Fibroblast of skin of right quadriceps (primary cell): ENCODE measurements around the gene HAND1.

Source experiments
- DNase-seq: peaks from one replicate; pipeline ENCODE4 v3.0.0-alpha.2; 2013

The HAND1 gene

DNA sequence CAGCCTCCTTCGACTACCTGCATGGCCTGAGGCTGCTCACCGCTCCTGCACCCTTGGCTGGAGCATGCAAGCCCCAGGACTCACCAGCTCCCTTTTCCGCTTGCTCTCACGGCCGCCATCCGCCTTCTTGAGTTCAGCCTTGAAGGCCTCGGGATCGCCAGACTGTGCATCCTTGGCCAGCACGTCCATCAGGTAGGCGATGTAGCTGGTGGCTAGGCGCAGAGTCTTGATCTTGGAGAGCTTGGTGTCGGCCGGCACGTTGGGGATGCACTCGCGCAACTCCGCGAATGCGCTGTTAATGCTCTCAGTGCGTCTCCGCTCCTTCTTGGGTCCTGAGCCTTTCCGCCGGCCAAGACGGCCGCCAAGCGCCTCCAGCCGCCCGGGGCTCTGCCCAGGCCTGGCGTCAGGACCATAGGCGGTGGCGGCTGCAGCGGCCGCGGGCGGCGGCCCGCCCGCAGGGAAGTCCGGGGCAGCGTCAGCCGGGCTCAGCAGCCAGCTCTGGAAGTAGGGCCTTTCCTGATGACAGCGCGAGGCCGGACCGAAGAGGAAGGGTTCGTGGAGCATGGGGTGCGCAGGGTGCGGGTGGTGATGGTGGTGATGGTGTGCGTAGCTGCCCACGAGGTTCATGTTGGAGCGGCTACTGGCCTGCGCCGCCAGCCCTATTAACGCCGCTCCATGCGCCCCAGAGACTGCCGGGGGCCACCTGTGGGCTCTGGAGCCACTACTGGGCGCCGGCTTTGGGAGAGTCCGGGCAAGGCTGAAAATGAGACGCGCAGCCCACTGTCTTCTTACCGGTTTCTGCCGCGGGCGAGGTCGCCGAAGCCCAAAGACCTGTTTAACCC, 424 bp downstream of the HAND1 start:
- DNase-seq = no peak

DNA sequence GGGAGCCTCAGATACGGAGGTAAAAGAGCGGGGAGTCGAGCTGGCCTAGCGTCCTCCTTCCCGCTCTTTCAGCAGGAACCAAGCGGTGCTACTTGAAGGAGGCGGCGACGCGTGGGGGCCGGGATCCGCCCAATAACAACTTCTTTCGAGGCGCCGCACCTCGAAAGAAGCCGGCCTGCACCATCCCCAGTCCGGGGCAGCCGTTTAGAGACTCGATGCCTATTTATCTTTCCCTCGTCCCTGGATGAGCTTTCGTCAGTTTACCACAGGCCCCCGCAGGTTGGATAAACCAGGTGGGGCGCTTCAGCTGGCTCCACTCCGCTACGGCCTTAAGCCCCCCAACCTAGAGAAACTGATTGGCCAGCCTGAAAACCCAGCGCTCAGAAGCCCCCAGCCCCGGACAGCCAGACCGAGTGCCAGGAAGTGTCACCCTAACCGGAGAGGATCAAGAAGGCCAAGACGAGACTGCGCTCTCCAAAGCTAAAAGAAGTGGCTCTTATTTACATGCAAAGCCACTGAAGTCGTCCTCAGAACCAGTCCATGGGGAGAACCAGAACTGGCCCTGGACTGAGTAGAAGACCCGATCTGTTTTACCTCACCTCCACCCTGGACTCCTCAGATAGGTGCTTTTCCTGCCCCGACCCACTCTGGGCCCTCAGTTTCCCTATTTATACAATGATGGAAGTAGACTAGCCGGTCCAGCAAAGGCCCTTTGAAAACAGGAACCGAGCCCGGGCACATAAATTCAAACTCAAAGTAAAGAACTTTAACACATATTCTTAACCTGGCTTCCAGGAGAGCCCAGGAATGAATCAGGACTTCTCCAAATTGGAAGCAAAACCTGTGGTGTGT, 1.4 kb downstream of the HAND1 start:
- DNase-seq = no peak

DNA sequence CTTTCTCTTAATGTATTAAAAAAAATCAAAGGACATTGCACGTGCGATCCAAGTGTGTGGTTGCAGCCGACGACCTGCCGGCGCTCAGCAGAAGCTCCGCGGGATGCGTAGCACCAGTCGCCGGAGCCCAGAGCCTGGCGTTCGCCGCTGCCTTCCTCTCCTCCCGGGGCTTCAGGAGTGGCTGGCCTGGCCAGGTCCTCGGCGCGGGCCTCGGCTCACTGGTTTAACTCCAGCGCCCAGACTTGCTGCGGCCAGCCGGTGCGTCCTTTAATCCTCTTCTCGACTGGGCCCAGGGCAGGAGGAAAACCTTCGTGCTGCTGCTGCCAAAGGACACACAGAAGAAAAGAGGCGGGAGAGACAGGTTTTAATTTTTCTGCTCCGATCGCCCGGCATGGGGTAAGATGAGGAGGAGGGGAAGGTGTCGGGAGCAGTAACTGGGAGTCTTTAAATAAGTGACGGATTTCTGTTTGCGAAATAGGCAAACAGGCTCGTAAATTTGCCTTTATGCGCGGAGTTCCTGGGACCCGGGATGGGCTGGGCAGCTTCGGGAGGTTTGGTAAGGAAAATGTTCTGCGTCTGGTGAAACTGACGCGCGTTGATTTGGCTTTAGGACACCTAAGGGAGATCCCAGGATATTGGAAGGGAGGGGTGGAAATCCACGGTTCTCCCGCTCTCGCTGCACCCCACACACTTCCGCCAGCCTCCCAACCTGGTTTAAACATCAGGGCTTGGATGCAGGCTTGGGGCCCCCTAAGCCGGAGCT, 2.3 kb downstream of the HAND1 start:
- no peak for DNase-seq

DNA sequence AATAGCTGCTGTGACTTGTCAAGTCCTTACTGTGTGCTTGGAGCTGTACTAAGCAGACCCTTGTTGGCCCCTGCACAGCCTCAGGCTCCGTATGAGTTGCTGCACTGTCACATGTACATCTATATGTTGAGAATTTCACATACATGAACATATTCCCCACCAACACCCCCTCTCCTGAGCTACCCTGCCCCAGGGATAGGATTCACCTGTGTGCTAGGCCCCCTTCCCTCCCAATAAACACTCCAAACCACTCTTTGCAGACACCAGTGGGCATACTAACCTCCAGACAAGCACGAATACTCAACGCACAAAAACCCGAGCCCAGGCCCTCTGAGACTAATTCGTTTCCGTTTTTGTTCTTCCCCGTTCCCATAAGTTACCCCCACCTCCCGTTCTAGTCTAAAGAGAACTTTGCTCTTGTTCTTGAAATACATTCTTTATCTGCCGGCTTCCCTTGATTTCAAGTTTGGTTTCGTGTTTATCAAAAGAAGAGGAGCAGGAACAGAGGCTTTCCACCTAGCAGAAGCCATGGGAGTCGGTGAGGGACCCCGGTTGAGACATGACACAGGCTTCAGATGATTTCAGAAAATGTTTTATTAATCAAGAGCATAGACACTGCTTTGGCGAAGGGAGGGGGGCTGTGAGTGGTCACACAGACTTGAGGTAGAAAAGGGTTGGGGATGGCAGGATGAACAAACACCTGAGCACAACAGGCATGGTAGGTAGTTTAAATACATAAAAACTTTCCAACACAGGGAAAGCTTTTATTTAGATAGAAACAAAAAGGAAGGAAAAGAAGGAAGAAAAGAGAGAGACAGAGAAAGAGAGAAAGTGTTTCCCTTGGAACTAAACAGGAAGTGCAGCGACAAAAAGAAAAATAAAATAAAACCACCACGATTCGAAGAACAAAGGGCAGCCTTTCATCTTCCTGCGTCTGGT, 3.4 kb downstream of the HAND1 start:
- no peak for DNase-seq

DNA sequence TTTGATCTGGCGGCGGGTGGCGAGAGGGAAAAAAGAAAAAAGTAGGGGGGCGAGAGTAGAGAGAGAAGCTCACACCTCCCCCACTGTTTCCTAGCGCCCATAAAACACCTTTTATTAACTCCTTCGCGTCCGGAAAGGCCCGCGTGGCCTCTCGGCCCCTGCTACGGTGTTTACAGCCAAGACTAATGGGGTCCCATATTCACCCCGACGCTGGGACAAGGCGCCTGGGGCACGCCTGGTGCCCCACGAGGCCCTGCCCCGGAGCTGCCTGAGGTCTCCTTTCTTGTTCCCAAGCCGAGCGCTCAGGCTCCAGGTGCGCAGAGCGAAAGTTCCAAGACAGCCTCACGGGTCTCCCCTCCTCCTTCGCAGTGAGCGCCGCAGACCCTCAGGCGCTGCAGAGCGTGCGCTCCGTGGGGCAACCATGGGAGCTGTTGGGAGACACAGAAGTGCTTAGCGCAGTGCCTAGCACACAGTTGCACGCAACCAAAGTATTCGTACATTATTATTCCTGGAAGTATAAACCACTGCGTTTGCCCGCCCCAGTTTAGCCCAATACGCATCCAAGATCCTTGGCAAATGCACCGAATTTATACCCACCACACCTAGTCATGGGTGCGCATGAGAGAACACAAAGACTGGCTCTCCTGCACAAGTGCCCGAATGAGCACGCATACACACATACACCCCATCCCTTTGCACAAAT, 4.3 kb downstream of the HAND1 start:
- no peak for DNase-seq

DNA sequence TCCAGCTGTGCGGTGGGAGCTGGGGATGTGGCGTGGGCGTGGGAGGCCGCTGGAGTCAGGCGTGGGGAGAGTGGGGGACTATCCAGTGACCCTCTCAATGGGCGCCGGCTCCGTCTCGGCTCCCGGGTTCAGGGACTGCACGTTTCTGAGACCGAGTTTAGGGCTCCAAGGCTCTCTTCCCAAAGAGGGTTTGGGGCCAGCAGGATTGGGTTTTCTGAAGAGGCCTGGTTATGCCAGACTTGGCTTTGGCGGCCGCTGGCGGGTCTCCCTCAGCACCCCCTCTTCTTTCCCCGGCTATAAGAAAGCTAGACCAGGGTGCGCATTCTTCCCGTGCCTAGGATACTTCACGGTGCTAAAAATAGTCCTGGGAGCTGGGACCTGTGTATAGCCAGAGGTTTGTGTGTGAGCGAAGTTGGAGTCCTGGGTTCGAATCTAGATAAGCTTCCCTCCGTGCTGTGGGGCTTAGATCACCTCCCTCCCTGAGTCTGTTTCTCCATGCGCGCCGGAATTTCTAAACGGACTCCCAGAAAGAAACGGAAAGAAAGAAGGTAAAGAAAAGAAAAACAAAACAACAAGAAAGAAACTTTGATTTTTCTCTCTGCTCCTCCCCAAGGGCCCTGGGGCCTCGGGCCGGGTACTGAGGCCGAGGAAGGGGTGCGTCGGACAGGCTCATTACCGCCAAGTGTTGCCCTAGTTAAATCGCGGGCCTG, 5.0 kb downstream of the HAND1 start:
- peak; percentile 13 for DNase-seq

DNA sequence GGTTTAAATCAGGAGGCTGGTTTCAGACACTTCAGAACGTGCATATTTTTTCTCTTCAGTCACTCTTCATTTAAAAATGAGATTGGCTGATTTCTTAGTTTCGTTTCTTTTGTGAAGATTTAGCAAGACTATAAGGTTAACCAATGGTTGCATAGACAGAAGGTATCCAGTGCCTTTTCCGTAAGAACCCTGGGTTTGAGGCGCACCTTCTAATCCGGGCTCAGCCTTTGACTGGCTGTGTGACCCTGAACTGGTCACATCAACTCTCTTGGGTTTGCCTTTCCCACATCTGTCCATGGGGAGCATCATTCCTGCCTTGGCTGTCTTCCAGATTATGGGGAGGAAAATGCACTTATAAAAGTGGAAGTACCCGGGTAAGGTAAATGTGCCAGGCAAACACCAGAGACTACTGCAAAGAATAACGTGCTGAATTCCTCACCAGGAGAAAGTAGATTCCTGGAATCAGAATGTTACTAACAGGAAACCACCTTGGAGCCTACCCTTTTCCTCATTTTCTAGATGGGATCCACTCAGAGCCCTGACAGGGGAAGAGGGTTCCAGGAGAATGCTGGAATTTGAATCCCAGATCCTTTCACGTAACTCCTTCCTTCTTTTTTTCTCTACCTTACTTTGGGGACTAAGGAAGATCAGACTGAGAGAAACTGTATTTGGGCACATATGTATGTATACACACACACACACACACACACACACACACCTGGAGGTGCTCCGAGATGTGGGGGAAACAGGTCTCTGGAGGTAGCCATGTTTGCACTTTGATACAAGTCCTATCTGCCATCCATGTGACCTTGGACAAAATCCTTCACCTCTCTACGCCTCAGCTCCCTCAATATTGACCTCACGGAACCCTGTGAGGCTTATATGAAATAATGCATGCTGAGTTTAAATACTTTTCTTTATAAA, 6.8 kb downstream of the HAND1 start:
- no peak for DNase-seq

DNA sequence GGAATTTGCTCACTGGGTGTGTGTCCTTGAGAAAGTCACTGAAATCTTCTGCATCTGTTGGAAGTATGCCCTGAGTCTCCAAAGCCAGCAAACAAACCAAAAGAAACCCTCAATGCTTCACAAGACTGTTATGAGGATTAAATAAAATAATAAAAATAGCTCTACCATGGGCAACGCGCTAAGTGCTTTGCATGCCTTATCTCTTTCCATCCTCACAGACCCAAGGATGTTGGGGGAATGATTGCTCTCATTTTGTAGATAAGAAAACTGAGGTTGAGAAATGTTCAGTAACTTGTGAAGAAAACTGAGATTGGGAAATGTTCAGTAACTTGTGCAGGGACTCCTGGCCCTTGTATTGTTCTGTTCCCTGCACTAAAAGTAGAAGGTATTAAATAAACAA, 7.9 kb downstream of the HAND1 start:
- no peak for DNase-seq

DNA sequence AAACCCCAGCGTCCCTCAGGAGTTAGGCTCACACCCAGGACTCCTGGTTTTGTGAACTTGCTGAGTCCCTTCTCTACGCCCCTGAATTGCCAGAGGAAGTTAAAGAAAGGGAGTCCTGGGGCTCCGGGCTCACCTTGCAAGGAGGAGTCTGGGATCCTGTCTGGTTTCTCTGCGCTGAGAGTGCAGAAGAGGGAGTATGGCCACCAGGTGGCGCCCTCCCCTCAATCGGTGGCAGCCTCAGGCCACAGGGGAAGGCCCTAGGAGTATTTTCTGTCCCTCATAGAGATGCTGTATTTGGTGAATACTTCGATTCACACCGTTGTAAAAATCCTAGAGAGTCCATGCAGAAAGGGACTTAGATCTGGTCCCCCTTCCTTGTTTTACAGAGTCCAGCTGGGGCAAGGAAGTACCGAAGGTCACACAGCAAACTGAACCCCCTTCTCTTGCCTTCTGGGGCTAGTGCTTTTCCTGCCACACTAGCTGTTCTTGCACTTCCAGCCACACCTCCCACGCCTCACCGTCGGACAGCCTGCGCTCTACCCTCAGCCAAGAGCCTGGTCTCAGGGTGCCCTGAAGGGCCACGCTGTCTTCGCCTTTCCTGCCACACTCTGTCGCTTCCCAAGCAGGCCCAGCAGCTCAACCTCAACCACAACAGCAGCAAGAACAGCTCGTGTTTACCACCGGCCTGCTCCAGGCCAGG, 10.2 kb downstream of the HAND1 start:
- peak; percentile 58 for DNase-seq

DNA sequence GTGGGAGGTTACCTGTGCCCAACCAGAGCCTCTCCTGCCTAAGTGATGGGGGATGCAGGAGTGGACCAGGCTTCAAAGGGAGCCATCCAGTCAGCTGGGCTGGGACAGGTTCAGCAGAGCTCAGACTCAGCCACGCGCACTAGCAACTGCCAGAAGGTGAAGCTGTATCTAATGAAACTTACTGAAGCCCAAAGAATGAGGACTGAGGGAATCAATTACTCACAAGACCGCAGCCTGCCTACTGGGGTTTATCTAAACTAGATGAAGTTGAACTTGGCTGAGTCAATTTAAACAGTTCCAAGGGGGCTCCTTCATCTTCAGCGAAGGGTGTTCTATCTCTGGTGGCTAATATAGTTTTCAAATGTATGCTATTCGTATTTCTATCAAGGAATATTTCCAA, 11.4 kb downstream of the HAND1 start:
- DNase-seq = no peak

DNA sequence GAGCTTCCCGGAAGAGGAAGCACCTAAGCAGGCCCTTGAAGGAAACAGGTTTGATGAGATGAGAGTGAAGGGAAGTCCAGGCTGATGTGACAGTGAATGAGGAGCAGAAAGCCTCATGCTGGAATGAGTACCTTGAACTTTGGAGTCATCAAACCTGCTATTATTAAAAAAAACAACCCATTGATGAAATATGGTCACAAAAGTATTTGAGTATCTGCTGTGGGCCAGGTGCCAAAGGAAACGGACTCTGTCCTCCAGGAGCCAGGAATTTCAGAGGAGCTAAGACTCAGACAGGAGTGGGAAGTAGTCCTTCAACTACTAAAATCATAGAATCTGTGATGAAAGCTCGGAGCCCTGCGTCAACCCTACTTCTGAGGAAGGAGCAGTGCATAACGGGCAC, 11.9 kb downstream of the HAND1 start:
- no peak for DNase-seq

DNA sequence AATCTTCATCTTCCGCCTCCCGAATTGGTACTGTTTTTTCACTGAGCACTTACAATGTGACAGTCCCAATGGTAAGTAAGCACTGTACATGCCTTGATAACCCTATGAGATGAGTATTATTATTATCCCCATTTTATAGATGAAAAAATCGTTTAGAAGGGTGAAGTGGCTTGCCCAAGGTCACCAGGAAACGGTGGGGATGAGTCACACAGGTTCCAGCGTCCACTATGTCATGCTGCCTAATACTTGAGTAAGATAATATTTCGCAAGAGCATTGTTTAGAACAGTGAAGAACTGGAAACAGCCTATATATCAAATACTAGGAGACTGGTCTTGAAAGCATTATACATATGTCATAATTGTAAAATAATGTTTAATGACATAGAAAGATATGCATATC, 12.9 kb downstream of the HAND1 start:
- peak; percentile 47 for DNase-seq

DNA sequence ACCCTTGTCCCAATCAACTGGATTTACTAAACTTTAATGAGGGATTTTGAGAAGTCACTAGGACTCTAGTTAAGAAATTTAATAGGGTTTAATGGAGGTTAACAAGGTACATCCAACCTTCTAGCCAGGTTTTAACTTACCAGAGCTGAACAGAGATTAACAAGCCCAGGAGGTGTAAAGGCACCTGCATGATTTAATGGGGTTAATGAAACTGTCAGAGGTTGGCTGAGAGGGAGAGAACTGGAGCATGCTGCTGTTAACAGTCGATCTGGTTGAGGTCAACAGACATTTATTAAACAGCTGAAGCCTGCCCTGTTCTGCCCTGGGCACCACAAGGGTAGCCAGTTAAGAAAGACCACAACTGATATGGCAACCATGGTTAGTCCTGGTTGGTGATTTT, 13.6 kb downstream of the HAND1 start:
- no peak for DNase-seq

DNA sequence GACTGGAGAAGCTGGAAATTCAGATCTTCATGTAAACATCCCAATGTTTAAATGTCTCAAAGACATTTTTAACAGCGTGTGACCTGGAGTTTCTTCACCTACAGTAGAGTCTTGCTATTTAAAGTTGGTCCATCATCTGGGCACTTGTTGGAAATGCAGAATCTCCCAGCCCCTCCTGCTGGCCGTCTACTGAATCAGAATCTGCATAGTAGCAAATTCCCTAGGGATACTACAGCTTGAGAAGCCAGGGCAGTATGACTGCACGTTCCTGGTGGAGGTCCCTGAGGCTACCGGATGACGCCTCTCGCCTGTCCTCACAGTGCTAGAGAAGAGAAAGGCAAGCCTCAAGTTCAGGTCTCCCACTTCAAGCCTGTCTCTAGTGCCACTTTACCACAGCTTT, 16.5 kb downstream of the HAND1 start:
- DNase-seq = peak; percentile 40

DNA sequence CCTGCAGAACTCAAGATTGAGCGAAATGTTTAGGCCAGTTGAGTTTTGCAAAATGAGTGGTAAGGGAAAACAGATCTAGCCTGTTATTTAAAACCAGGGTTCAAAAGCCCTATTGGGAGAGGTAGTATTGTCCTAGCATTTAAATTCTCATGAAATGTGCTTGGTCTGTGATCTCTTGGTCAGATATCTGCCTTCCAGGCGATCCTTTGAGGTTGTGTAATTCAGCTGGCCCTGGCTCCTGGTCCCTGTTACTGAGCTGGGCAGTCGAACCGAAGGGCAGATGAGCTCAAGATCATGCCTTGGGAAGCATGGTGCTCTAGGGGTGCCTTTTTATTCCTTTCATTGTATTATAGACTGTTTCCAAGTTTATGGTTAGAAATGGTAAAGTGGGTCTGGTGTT, 17.9 kb downstream of the HAND1 start:
- no peak for DNase-seq

DNA sequence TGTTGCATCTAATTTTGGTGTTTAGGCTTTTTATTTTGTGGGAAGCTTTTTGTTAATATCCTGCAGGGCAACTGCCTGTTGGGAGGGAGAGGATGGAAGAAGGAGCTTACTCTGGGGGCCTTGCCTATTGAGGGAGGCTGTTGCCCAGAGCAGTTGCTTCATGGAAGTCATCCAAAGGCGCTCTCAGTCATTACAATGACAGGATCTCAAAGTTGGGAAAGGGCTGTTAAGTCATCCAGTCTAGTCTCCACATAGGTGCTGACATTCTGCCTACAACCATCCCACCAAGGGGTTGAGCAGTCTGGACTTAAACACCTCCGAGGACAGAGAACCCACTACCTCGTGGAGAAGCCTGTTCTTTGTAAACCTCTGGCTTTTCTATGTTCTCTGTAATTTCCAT, 19.0 kb downstream of the HAND1 start:
- no peak for DNase-seq

DNA sequence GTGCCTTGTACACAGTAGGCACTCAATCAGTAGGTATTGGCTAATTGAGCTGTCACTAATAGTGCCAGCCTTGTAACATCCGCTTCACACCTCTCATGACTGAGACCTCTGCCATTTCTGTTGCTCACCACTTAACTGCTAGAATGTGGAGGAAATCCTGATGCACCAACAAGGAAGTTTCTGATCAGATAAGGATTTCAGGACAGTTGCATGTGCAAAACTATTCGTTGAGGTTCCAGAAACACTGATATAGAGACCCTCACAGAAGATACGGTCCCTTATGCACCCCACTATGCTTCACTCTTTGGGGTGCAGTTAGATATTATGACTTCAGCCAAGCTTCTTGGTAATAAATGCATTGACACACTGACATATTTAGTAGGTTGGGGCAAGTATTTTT, 21.5 kb downstream of the HAND1 start:
- no peak for DNase-seq

DNA sequence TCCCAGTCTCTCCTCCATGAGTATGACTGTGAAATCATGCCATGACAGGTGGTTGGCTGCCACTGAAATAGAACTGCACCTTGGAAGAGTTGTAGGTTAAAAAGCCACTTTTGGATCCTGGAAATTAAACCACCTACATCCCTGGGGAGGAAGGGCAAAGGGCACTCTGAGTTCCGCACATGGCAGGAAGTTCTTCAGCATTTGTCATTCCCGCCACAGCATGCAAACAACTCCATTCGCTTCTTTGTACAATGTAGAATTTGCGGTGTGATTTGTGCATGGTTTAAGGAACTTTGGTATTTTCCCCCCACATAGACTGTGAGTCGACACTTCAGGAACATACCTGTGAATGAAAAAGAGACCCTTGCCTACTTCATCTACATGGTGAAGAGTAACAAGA, 22.4 kb downstream of the HAND1 start:
- no peak for DNase-seq

DNA sequence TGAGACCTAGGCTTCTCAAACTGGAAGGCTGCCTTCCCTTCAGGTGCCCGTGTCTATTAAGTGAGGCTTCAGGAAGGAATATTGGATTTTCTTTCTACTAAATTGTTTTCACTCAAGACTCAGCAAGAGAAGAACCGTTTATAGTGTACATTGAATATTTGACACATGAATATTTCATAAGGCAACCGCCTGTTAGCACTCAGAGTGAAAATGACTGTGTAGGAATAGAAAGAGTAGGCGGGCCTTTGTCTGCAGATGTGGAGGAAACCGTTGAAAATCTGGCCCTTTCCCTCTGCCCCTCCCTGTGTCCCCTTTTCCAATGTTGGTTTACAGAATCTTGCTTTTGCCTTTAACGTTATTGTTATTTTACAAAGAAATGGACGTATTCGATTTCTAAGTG, 26.1 kb downstream of the HAND1 start:
- DNase-seq = no peak
